ENCODE data around the gene ZMYND15. TPM values are rescaled to one million over a fixed set of nuclear protein-coding genes. Genes with fewer than 3 reads are reported as not detected.

ZMYND15 gene
- total and polyA plus RNA-seq, 2 of the 13 experiments (the other 11 are each of a cell fraction or from before 2014, with no cell fraction given) = 0.24 to 2.7 TPM

- TF ChIP-seq DNMT1 (CRISPR knock-in tag; IDR thresholded peaks at IDR 0.05) (no peak; the same call in 1 of the 2 replicates), PLRG1 (conservative IDR thresholded peaks at IDR 0.05) (no peak), THAP8 (CRISPR knock-in tag; IDR thresholded peaks at IDR 0.05; ENCODE audit: borderline replicate concordance) (no peak), TP53 (CRISPR knock-in tag; conservative IDR thresholded peaks at IDR 0.05) (no peak), PHF20 (CRISPR knock-in tag; IDR thresholded peaks at IDR 0.05) (peak; percentile 47; the same call in 1 of the 2 replicates), ZNF225 (CRISPR knock-in tag; IDR thresholded peaks at IDR 0.05) (no peak), ZNF766 (CRISPR knock-in tag; IDR thresholded peaks at IDR 0.05; ENCODE audit: borderline replicate concordance) (no peak), ZNF740 (CRISPR knock-in tag; IDR thresholded peaks at IDR 0.05) (0 out of 2 replicates have a peak, but pooled peaks have one; percentile 40), ZNF362 (CRISPR knock-in tag; IDR thresholded peaks at IDR 0.05; ENCODE audit: borderline replicate concordance) (no peak), ZFP36L2 (CRISPR knock-in tag; IDR thresholded peaks at IDR 0.05) (no peak), MATR3 (CRISPR knock-in tag; IDR thresholded peaks at IDR 0.05) (no peak), ZIK1 (CRISPR knock-in tag; IDR thresholded peaks at IDR 0.05; ENCODE audit: borderline replicate concordance, low read depth) (peak; percentile 32; the same call in 1 of the 2 replicates), ZNF512B (CRISPR knock-in tag; IDR thresholded peaks at IDR 0.05; ENCODE audit: borderline replicate concordance) (0 out of 2 replicates have a peak, but pooled peaks have one; percentile 34), STAT5B (CRISPR knock-in tag; IDR thresholded peaks at IDR 0.05) (no peak), AKAP8 (CRISPR knock-in tag; IDR thresholded peaks at IDR 0.05) (0 out of 2 replicates have a peak, but pooled peaks have one; percentile 59), SOX6 (IDR thresholded peaks at IDR 0.05) (no peak), SOX6 (CRISPR knock-in tag; IDR thresholded peaks at IDR 0.05) (no peak; the same call in 1 of the 2 replicates), NCOA1 (CRISPR knock-in tag; IDR thresholded peaks at IDR 0.05) (peak; percentile 73; the same call in 1 of the 2 replicates), ZNF547 (CRISPR knock-in tag; IDR thresholded peaks at IDR 0.05) (0 out of 2 replicates have a peak, but pooled peaks have one; percentile 70), FOSL2 (CRISPR knock-in tag; IDR thresholded peaks at IDR 0.05) (peak; percentile 37; the same call in 1 of the 2 replicates)
- TF ChIP-seq, protein P1, sequence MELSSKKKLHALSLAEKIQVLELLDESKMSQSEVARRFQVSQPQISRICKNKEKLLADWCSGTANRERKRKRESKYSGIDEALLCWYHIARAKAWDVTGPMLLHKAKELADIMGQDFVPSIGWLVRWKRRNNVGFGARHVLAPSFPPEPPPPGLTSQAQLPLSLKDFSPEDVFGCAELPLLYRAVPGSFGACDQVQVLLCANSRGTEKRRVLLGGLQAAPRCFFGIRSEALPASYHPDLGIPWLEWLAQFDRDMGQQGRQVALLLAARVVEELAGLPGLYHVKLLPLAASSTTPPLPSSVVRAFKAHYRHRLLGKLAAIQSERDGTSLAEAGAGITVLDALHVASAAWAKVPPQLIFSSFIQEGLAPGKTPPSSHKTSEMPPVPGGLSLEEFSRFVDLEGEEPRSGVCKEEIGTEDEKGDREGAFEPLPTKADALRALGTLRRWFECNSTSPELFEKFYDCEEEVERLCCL (CRISPR knock-in tag; IDR thresholded peaks at IDR 0.05; ENCODE audit: borderline replicate concordance) = no peak; the same call in 1 of the 2 replicates
These were observed 49.4 kb downstream of the ZMYND15 start, which contains the start of gene GLTPD2 (continued) for GRCh38 chr17:4788807-4789700.
